ENCODE measurements around the gene PFKP. TPM values are rescaled to one million over a fixed set of nuclear protein-coding genes. Genes with fewer than 3 reads are reported as not detected.
"Not testable (repeated sequence)": the region's sequence is repeated elsewhere in the genome, so short reads cannot be mapped to it uniquely, and the experiment has no call there.

PFKP gene
- polyA plus RNA-seq, 4 donors: 13.1 to 34.8 (median 25.1) TPM

DNA sequence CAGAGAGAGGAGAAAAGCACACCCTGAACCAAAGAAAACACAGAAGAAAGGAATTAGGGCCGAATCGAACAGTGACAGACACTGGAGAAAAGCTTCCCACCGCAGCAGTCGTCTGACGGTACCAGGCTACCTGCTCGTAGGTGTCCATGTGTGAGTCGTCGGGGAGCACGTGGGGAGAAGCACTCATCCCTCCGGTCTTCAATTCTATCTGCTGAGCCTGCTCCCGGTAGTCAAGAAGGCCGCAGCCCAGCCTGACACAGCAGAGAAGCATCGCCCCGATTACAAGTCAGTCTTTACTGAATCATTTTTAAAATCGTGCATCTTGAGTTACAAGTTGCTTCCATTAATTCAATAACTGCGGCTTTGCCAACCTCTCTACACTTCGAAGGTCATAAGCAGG, 80.7 kb downstream of the PFKP start:
- no peak for DNase-seq (ENCODE audit: low read depth in 4 of 4, low spot score in 3 of 4)

DNA sequence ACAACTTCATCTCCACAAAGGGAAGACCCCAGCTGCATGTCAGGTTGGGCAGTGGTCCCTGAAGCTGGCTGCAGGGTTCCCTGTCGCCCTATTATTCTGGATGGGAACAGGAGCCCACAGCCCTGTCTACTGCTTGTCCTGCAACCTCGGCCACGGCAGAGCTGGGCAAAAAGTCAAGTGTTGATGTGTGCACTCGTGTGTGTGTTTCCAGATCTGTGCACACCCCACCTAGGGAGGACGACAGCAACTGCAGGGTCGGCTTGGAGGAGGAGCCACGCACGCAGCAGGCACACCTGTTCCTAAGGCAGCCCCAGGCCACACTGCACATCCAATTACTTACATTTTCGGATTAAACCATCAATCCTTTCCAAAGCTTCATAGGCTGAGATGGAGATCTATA, 81.6 kb downstream of the PFKP start:
- no peak for DNase-seq (ENCODE audit: low read depth in 4 of 4, low spot score in 3 of 4)

DNA sequence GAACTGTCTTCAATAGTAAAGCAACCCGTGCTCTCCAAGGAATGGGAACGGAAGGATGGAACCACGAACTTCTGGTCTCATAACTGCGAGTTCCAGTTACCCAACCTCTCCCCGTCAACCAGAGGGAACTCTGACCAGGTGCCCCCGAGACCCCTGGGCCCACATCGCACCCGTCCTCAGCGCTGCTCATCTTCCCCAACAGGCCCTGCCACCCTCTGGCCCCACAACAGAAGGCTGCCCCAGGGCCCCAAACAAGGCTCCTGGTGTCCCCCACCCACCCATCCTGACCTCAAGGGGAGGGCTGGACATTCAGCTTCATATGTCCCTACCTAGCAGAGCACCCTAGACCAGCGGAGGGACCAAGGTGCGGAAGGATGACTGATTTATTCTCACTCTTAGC, 82.6 kb downstream of the PFKP start:
- no peak for DNase-seq (ENCODE audit: low read depth in 4 of 4, low spot score in 3 of 4)

DNA sequence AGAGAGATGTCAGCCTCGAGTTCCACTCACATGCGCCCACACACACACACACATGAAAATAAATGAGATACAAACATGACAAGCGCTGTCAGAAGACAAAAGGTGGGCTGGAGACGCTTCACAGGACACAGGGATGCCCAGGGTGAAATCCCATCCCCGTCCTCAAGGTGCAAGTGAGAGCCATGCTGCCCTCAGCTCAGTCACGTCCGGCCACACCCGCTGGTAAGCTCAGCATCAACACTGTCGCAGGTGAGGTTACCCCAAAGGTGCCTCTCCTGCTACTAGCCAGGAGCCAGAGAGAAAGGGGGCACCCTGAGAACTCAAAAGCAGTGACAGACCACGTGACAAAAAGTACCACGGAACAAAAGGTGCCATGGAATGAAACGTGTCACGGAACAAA, 83.0 kb downstream of the PFKP start:
- DNase-seq (ENCODE audit: low read depth in 4 of 4, low spot score in 3 of 4): no peak

DNA sequence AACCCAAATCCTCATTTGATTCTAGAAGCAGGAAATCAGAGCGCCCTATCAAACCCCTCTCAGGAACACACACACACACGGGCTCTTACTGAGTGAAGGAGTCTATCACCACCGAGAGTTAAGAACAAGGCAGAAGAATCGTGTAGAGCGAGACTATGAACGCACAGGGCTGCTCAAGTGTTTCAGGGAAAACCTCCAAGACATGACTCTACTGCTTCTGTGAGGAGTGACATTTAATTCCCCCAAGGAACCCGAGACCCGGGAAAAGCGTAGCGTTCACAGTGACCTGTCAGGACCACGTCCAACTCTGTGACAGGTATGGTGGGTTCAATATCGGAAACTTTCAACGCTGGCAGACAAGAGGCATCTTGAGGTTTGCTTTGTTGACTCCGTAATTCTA, 83.6 kb downstream of the PFKP start:
- no peak for DNase-seq (ENCODE audit: low read depth in 4 of 4, low spot score in 3 of 4)

DNA sequence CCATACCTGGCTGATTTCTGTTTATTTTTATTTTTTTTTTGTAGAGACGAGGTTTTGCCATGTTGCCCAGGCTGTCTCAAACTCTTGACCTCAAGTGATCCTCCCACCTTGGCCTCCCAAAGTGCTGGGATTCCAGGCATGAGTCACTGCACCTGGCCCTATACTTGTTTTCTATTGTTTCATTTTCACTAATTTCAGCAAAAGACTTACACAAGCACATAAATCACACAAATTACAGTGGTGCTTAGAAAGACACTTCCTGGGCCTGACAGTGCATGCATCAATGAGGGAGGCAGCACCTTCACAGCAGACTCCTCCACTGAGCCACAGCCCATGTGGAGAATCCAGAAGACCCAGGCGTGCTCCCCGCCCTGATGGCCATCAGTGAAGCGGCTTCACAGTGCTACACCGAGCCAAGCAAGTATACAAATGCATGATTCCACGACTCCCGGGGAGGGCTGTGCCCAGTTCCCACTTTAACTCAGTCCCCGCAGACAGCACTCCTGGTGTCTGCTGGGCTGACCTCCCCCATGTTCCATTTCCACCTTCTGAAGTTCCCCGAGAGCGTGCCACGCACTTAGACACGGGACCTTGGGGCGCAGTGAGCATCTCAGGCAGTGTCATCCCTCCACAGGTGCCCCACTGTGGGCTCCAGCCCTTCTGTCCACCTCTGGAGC, 84.7 kb downstream of the PFKP start:
- no peak for DNase-seq (ENCODE audit: low read depth in 4 of 4, low spot score in 3 of 4)

DNA sequence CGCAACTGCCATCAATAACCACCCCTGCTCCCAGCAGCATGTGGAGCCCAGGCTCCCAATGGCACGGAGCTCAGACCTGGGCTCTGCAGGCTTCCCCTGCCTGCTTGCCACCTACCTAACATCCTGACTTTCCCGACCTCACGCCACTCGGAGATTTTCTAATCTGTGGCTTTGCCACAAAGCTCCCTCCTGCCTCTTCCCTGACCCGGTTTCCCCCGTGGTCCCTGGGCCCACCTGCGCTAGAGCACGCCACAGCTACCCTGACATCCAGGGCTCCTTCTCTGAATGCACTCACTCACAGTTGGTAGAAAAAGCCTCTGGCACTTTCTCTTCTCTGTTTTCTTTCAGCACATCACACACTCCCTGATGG, 85.2 kb downstream of the PFKP start:
- no peak for DNase-seq (ENCODE audit: low read depth in 4 of 4, low spot score in 3 of 4)

DNA sequence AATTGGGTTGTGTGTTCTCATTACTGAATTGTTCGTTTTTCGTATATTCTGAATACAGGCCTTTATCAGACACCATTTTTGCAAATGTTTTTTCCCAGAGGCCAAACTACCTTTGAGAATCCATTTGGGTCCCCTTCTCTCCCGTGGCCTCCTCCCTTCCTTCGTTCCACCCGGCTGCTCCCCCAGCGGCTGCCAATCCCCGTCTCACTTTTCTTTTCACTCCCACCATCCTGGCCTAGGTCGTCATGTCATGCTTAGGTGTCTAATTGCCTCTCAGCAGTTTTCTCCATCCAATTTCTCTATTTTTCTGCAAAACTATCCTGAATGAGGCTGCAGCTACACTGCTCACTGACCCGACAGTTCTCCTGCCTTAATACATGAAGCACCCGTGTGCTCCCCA, 87.3 kb downstream of the PFKP start:
- no peak for DNase-seq (ENCODE audit: low read depth in 4 of 4, low spot score in 3 of 4)

DNA sequence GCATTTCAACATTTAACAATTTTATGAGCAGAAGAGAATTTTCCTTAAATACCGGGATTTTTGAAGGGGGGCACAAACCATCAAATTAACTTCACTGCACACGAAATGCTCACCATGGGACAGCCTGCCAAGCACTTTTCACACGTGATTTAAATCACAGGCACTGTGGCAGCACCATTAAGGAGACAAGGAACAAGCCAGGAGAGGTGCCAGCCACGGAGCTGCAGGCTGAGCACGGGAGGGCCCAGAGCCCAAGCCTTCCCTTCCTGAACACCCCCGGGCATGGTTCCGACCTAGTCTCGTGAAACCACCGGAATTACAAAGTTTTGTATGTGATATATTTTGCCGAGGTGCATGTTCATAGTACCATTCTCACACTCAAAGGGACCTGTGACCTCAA, 91.8 kb downstream of the PFKP start:
- DNase-seq (ENCODE audit: low read depth in 4 of 4, low spot score in 3 of 4): no peak

DNA sequence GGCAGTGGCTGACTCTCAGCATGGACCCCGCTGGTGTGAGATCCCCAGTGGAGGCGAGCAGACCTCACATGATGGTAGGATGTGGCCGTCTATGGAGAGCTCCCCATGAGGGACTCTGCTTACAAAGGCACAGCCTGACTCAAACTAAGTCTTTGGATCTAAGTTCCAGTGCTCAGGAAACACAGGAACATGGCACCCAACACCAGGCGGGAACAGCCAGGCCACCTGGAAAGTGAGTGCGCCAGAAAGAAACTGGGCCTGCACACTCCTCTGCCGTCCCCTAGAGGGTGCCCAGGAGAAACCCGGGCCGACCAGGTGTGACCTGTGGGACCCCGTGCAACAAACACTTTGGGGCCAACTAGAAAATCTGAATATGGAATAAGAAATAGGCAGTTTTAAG, 95.2 kb downstream of the PFKP start:
- no peak for DNase-seq (ENCODE audit: low read depth in 4 of 4, low spot score in 3 of 4)

DNA sequence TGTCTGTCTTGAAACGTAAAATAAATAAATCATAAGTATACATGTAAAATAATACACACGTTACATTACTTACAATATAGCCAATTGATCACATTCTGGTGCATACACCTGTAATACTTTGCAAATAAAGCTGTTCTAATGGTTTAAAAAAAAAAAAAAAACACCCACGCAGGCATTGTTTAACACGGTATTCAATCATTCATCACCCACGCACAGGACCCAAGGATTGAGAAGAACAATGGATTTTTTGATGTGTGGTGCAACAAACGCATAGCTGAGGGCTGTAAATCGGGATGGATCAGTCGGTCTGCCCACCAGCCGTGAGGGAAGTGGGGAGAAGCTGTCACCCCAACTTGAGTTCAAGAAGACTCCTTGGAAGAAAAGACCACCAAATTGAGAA, 96.5 kb downstream of the PFKP start:
- no peak for DNase-seq (ENCODE audit: low read depth in 4 of 4, low spot score in 3 of 4)

DNA sequence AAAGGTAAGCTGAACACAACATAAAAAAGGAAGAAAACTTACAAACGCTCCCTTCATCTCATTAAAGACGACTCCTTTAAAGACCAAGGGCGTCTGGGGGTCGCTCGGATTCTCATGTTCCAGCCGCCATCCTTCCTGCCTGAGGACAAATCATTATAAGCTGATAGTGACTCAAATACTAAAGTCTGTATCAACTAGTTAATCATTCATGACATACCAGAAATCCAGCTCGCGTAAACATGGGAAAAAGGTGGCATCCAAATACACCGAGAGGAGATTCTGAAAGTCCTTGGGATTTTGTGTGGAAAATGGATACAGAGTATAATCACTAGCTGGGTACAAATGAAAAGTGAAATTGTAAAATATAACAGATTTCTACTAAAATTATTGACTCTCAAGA, 97.8 kb downstream of the PFKP start:
- no peak for DNase-seq (ENCODE audit: low read depth in 4 of 4, low spot score in 3 of 4)

DNA sequence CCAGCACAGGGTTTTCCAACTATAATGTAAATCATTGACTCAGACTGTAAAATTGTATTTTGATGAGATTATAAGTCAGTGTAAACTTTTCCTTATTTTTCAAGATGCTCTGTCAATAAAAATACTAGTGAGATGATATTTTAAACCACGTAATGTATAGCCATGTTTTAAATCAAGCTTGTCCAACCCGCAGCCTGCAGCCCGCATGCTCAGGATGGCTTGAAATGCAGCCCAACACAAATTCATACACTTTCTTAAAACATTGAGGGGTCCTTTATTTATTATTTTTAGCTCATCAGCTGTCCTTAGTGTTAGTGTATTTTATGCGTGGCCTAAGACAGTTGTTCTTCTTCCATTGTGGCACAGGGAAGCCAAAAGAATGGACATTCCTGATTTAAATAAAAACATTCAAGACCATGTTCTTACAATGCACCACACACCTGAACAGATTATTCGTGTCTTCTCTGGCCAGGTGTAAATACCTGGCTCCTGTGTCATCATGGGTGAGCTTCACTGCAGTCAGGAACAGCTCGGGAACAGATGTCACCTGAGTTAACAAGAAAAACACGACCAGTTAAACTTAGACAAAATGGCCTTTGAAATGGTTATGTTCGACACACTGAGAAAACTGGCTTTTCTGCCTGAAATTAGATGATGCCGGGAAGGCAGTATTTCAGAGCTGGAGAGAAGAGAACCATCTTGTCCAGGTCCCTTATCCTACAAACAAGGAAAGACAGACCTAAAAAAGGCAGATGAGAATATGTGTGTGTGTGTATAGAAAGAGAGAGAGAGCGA, 99.3 kb downstream of the PFKP start:
- DNase-seq (ENCODE audit: low read depth in 4 of 4, low spot score in 3 of 4): no peak

DNA sequence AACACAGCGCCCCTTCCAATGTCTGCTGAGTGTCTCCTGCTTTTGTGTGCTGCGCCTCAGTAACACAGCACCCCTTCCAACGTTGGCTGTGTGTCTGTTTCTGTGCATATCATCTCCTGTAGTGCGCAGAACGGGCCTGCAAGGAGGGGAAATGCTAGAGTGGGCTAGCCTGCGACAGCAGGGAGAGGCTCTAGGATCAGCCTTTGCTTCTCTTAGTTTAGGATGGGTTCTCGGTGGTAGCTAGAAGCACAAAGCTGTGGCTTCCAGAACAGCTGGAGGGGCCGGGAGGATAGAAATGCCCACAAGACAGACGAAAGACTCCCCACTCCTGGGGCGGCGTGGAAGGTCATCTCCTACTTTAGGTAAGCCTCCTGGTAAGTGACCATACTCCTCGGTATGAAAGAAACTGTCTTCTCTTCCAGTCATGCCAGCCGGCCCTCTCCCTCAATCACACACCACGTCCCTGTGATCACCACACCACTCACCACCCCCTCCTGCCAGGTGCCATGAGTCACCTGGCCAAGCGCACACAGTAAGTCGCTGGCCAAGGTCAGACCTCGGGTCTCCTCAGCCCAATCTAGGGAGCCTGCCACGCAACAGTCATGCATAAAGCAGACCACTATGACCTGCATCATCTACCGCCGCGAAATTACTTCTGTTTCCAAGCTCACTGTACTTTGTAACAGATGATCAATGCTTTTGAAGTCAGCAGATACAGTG, 100.4 kb downstream of the PFKP start:
- no peak for DNase-seq (ENCODE audit: low read depth in 4 of 4, low spot score in 3 of 4)

DNA sequence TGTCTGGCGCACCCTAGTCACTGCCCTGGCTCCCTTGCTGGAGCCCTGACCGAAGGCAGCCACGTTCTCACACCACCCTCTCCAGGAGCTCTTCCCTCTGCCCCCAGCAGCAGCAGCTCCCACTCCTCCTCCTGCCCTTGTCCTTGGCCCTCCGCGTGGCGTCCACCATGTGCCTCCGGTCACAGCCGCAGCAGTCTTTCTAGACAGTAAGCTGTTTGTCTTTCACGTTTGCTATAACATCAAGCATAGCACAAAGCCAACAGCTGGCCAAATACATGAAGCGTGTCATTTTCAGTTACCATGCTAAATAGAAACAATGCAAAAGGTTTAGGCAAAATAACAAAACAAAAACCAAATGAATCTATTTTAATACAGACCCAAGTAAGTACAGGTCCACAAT, 101.9 kb downstream of the PFKP start:
- no peak for DNase-seq (ENCODE audit: low read depth in 4 of 4, low spot score in 3 of 4)

DNA sequence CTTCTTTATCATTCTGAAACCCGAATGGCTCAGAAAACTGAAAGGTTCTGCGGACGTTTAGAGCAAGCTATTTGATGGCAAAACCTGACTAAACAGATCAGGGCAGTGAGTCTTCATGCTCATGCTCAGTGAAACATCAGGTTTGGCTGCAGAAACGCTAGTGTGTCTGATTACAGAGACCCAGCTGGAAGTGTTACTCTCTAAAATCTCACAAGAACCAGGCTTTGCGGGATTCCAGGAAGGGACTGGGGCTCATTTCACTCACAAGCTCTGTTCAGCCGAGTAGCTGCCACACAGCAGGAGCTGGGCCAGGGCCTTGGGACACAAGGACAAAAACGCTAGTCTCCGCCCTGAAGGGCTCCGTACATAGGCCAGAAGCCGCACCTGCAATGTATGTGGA, 102.3 kb downstream of the PFKP start:
- no peak for DNase-seq (ENCODE audit: low read depth in 4 of 4, low spot score in 3 of 4)

DNA sequence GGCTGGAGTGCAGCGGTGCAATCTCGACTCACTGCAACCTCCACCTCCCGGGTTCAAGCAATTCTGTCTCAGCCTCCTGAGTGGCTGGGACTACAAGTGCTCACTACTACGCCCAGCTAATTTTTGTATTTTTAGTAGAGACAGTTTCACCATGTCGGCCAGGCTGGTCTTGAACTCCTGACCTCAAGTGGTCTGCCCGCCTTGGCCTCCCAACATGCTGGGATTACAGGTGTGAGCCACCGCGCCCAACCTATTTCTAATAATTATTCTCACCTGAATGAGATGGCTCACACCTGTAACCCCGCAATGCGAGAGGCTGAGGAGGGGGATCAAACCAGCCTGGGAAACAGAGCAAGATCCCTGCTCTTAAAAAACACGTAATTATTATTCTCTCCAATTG, 104.1 kb downstream of the PFKP start:
- DNase-seq (ENCODE audit: low read depth in 4 of 4, low spot score in 3 of 4): not testable (repeated sequence)

DNA sequence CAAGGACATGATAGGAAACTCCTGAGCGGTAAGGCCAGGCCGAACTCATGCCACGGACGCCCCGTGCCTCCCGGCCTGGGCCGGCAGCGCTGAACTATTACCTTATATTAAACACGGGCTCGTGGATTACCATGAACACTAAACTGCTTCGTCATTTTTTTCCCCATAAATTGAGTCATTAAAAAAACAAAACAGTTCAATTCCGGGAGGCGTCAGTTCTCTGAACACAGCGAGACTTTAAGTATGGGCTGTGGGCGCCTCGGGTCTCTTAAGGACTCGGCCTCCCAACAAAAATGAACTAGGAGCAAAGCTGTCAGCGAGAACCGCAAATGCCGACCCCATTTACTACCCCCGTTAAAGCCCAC, 104.7 kb downstream of the PFKP start:
- no peak for DNase-seq (ENCODE audit: low read depth in 4 of 4, low spot score in 3 of 4)

DNA sequence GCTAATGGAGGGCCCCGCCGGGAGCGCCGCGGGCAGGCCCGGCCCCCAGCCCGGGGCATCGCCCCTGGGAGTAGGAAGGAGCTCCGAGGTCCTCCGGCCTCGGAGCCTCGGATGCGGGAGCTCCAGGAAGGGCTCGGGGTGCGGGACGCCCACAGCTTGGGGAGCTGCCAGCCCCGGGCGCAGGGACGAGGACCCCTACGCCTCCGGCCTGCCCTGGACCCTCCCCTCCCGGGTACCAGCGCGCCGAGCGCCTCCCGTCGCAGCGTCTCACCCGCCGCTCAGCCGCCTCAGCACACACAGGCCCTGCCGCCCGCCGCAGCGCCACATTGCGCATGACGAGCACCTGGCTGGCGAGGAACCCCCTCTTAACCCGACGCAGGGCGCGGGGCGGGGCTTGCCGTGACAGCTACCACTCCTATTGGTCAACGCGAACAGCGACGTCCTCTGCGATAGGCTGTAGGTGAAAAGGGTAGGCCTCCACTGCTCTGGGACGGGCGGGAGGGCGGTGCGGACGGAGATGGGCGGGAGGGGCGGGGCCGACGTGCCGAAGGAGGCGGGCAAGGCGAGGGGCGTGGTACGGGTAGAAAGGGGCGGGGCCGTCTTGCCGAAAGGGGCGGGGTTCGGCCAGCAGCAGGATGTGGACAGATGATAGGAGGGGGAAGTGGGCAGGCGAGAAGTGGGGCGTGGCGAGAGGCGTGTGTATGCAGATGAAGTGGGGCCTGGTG, 105.3 kb downstream of the PFKP start, which contains the start of gene PITRM1:
TSS of gene PITRM1 (minus strand) at position 337 of the 725 bp plus-strand sequence. CDS start at position 327, 10 bp downstream.
- peak; percentile 93 to 96 (median 96) for DNase-seq (ENCODE audit: low read depth in 4 of 4, low spot score in 3 of 4)

DNA sequence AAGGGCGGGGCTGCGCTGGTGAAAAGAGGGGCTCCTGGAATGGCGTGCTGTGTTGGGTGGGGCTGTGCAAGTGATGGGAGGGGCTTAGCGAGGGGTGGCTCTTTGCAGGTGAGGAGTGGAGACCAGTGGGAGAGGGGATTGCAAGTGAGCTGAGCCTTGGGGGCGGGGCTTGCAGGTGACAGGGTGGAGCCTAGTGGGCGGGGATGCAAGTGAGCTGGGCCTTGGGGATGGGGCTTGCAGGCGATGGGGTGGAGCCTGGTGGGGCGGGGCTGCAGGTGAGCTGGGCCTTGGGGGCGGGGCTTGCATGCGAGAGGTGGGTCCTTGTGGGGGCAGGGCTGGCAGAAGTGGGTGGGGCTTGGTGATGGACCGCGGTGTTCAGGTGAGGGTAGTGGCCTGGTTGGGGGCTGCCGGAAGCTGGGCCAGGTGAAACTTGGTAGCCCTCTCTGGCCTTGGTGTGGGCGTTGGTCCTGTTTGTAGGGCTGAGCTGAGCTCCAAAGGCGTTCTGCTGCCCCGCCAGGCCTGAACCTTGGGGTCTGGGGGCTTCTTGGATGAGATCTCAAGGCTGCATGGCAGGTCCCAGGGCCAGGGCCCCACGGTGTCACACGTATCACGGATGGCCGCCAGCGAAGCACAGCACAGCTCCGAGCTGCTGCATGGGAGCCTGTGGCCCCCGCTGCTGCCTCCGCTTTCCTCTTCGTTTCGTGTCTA, 106.0 kb downstream of the PFKP start:
- no peak for DNase-seq (ENCODE audit: low read depth in 4 of 4, low spot score in 3 of 4)

DNA sequence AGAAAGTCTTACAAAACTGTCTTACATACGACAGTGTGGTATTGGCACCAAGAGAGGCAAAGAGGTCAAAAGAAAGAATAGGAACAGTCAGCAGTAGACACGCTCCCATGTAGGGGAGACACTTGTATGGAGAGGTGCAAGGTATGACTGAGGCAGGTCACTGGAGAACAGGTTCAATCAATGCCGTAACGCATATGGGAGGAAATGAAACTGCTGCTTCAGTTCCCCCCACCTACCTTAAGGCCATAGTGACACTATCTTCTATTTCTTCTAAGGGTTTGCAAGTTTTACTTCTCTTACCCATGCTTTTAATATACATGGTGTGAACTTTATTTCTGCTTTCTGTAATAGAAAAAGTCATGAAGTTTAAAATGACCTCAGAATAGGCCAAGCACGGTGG, 110.7 kb downstream of the PFKP start:
- DNase-seq (ENCODE audit: low read depth in 4 of 4, low spot score in 3 of 4): no peak
